Muscle layer of duodenum (tissue), 2 donors: ENCODE results near the gene CETN3.
"Not testable (repeated sequence)": the region's sequence is repeated elsewhere in the genome, so short reads cannot be mapped to it uniquely, and the experiment has no call there.

Experiments used
- H3K27ac ChIP-seq: one replicate; pipeline ENCODE4 v1.7.0; 2013; ENCODE audit warnings: mild to moderate bottlenecking, low read length
- H3K27me3 ChIP-seq: one replicate; pipeline ENCODE4 v1.7.0; 2013; ENCODE audit warnings: low read depth, mild to moderate bottlenecking, control low read depth, low read length
- H3K36me3 ChIP-seq, 2 donors: one replicate each; pipeline ENCODE4 v1.7.0; 2013; ENCODE audit warnings: low read length in 2 of 2, control low read depth in 1 of 2, mild to moderate bottlenecking in 1 of 2; ENCODE audit not compliant: insufficient read depth in 2 of 2, control insufficient read depth in 1 of 2
- H3K4me1 ChIP-seq, 2 donors: one replicate each; pipeline ENCODE4 v1.7.0; 2013; ENCODE audit warnings: low read length in 2 of 2, mild to moderate bottlenecking in 2 of 2, control low read depth in 1 of 2, moderate library complexity in 1 of 2; ENCODE audit not compliant: insufficient read depth in 2 of 2, control insufficient read depth in 1 of 2
- H3K4me3 ChIP-seq, 2 donors: one replicate each; pipeline ENCODE4 v1.7.0; 2013; ENCODE audit warnings: low read length in 2 of 2, low read depth in 1 of 2, mild to moderate bottlenecking in 1 of 2
- H3K9me3 ChIP-seq, 2 donors: one replicate each; pipeline ENCODE4 v1.7.0; 2013; ENCODE audit warnings: low read length in 2 of 2, control low read depth in 1 of 2, mild to moderate bottlenecking in 1 of 2; ENCODE audit not compliant: control insufficient read depth in 1 of 2
- donor health status: healthy.

CETN3 gene

DNA sequence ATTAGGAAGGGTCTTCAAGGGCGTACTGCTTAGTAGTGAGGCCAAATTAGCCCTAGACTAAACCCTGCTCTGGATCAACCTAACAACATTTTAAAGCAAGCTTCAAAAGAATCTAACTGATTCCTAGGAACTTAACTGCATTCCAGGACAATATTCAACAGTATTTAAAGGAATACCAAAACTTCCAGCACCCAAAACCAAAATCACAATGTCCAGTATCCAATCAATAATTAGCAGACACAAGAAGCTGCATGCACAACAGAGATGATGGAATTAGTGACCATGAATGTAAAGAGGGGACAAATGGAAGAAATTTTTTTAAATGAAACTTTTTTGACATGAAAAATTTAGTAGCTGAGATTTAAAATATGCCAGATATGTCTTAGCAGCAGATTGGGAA lies 53.9 kb downstream of the CETN3 start:
- H3K27me3 ChIP-seq, result no peaks in the 10 kb centered on the region

DNA sequence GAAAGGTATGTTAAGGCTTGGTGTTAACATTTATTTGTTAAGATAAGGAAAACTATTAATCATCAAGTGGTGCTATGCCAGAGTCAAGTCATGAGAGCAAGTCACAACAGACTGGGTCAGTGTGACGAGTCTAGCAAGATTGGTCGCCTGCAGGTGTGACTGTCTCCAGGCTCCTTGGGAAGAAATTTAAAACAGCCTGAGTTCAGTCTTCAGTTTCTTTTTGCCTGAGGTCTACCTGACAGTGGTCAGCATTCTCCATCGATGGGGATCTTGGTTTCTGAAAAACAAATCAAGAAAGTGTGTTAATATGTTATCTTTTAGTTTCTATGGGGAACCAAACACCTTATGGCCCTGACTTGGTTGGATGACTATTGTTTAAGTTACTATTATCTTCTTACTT lies 56.3 kb downstream of the CETN3 start:
- no peaks in the 10 kb centered on the region for H3K4me1 ChIP-seq
- no peak overlapping the region for H3K27ac ChIP-seq
- no peaks in the 10 kb centered on the region for H3K9me3 ChIP-seq
- H3K36me3 ChIP-seq, result no peaks in the 10 kb centered on the region
- H3K27me3 ChIP-seq, result no peaks in the 10 kb centered on the region
- H3K4me3 ChIP-seq, result no peak overlapping the region

More for the DNA sequence above, 53.9 kb downstream of the CETN3 start:
- H3K36me3 ChIP-seq, result no peaks in the 10 kb centered on the region
- H3K4me1 ChIP-seq, result no peaks in the 10 kb centered on the region
- no peaks in the 10 kb centered on the region for H3K9me3 ChIP-seq
- H3K4me3 ChIP-seq, result no peak overlapping the region
- no peak overlapping the region for H3K27ac ChIP-seq

DNA sequence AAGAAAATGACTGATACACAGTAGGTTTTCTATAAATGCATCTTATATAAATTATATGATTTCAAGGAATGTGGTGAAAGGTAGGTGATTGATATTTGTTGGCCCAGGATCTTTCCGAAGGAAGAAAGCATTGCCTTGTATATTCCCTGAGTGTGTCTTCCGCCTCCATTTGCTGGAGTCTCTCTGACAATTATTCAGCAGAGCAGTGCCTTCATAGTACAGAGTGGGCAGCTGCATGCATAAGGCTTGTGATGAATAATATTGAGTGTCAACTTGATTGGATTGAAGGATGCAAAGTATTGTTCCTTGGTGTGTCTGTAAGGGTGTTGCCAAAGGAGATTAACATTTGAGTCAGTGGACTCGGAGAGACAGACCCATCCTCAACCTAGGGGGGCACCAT lies 58.5 kb downstream of the CETN3 start:
- Histone ChIP-seq H3K27me3 (no peaks in the 10 kb centered on the region), H3K4me3 (no peak overlapping the region), H3K27ac (no peak overlapping the region), H3K36me3 (no peaks in the 10 kb centered on the region), H3K9me3 (no peaks in the 10 kb centered on the region), H3K4me1 (no peaks in the 10 kb centered on the region)

DNA sequence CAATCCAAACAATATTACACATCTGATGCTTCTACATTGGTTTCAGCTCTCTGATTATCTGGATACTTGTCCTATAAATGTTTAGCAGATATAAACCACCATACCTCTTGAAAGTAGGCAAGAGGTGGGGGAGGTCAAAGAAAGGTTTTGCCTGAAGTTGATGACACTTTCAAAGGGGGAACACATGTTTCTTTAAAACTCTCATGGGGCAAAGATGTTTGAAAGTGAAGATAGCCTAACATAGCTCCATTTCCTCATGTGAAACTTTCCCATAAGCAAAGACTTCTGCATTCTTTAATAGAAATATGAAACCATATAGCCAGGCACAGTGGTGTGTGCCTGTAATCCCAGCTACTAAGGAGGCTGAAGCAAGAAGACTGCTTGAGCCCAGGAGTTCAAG lies 62.1 kb downstream of the CETN3 start:
- Histone ChIP-seq H3K27me3 (no peaks in the 10 kb centered on the region), H3K4me1 (no peaks in the 10 kb centered on the region), H3K27ac (no peak overlapping the region), H3K4me3 (no peak overlapping the region), H3K36me3 (no peaks in the 10 kb centered on the region), H3K9me3 (no peaks in the 10 kb centered on the region)

DNA sequence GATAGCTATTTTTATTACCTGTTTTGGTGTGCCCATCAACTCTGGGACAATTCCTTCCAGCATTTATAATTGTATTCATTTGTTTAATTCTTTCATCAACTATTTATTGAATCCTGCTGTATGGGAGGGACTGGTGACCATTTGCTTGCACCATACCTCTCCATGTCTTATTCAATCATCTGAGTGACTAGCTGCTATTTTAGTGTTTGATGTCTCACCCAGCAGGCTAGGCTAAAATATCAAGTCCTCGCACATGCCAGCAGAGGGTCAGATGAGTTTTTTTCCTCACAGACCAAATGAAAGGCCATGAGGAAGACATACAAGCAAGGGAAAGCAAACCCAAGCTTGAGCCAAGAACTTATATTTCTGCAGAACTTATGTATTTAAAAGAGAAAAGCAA lies 63.9 kb downstream of the CETN3 start:
- no peaks in the 10 kb centered on the region for H3K36me3 ChIP-seq
- no peak overlapping the region for H3K4me3 ChIP-seq
- H3K4me1 ChIP-seq, result no peaks in the 10 kb centered on the region
- no peak overlapping the region for H3K27ac ChIP-seq
- H3K9me3 ChIP-seq, result no peaks in the 10 kb centered on the region
- no peaks in the 10 kb centered on the region for H3K27me3 ChIP-seq

DNA sequence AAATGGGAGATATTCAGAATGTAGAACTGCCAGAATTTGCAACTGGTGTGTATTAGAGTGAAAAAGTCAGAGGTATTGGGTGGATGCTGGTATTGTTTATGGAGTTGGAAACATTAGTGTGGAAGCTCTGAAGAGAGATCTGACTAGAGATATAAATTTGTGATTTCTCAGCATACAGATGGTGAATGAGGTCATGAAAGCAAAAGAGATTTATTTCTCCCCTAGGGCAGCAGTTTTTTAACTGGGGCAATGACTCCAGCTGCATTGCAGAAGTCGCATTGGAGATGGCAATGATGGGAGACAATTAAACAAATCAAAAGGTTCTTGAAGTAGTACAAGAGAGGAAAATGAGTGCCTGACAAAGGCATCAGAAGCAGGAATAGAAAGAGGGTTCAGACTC lies 64.9 kb downstream of the CETN3 start:
- Histone ChIP-seq H3K27me3 (no peaks in the 10 kb centered on the region), H3K36me3 (no peaks in the 10 kb centered on the region), H3K9me3 (no peaks in the 10 kb centered on the region), H3K4me1 (no peaks in the 10 kb centered on the region), H3K27ac (no peak overlapping the region), H3K4me3 (no peak overlapping the region)

DNA sequence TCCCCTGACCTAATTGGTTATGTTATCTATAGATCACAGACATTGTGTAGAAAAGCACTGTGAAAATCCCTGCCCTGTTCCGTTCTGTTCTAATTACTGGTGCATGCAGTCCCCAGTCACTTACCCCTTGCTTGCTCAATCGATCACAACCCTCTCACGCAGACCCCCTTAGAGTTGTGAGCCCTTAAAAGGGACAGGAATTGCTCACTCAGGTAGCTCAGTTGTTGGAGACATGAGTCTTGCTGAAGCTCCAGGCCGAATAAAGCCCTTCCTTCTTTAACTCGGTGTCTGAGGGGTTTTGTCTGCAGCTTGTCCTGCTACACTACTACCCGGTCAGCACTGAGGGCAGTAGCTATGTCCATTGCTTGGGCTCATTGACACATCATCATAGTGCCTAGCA lies 65.8 kb downstream of the CETN3 start:
- H3K9me3 ChIP-seq, H3K4me3 ChIP-seq, H3K27ac ChIP-seq: not testable (repeated sequence)

DNA sequence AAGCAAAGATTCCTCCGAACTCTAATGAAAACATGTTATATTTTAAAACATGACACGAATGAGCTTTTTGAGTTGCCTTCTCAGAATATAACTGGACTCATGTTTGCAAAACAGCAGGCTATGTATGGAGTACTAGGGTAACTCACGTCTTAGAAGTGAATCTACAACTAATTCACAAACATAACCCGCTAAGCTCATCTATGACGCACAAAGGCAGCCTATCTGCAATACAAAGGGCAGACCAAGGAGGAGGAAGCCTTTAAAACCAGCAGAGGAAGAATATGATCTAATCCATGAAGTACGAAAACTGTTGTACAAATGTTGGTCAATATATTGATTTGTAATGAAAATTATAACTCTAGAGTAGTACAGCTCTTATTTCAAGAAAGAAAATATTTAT lies 67.0 kb downstream of the CETN3 start:
- no peak overlapping the region for H3K27ac ChIP-seq
- H3K4me3 ChIP-seq, result no peak overlapping the region
- H3K36me3 ChIP-seq, result no peaks in the 10 kb centered on the region
- H3K4me1 ChIP-seq, result no peaks in the 10 kb centered on the region
- no peaks in the 10 kb centered on the region for H3K27me3 ChIP-seq
- no peaks in the 10 kb centered on the region for H3K9me3 ChIP-seq

More for the DNA sequence above, 65.8 kb downstream of the CETN3 start:
- H3K4me1 ChIP-seq, H3K36me3 ChIP-seq, H3K27me3 ChIP-seq: not testable (repeated sequence)
